KMS-11 (cell line): ENCODE data around the gene ITGB3BP.
"Not testable (repeated sequence)": the region's sequence is repeated elsewhere in the genome, so short reads cannot be mapped to it uniquely, and the experiment has no call there.

Experiments
- H2AFZ ChIP-seq: fragments of 200-600 bp; sonication (generic); 2 replicates; pipeline ENCODE4 v1.6.1; 2016; ENCODE audit warnings: antibody characterized with exemption, mixed run types, low read depth
- H3K27ac ChIP-seq: fragments of 200-600 bp; sonication (generic); 2 replicates; pipeline ENCODE4 v1.6.1; 2016; ENCODE audit warnings: mild to moderate bottlenecking, mixed run types
- H3K27me3 ChIP-seq: fragments of 200-600 bp; sonication (generic); 2 replicates; pipeline ENCODE4 v1.6.1; 2017; ENCODE audit warnings: mild to moderate bottlenecking, low read depth, mixed run types, moderate library complexity; ENCODE audit not compliant: insufficient read depth
- H3K36me3 ChIP-seq: fragments of 200-600 bp; sonication (generic); 2 replicates; pipeline ENCODE4 v1.6.1; 2017; ENCODE audit warnings: mild to moderate bottlenecking, mixed run types; ENCODE audit not compliant: insufficient read depth
- H3K4me1 ChIP-seq: fragments of 200-600 bp; sonication (generic); 2 replicates; pipeline ENCODE4 v1.6.1; 2016; ENCODE audit warnings: mild to moderate bottlenecking, low read depth, mixed run types; ENCODE audit not compliant: poor library complexity, severe bottlenecking
- H3K4me2 ChIP-seq: fragments of 200-600 bp; sonication (generic); 2 replicates; pipeline ENCODE4 v1.7.0; 2016; ENCODE audit warnings: mild to moderate bottlenecking, mixed run types
- H3K4me3 ChIP-seq: fragments of 200-600 bp; sonication (generic); IDR thresholded peaks from 2 replicates; pipeline ENCODE4 v1.6.1; 2017; ENCODE audit warnings: low read depth, low read length, mixed read lengths; ENCODE audit not compliant: insufficient read depth
- H3K79me2 ChIP-seq: fragments of 200-600 bp; sonication (generic); 2 replicates; pipeline ENCODE4 v1.6.1; 2016; ENCODE audit warnings: low read depth, mixed run types; ENCODE audit not compliant: insufficient read depth
- H3K9ac ChIP-seq: fragments of 200-600 bp; sonication (generic); 2 replicates; pipeline ENCODE4 v1.6.1; 2016; ENCODE audit warnings: mild to moderate bottlenecking, mixed run types
- H4K20me1 ChIP-seq: fragments of 200-600 bp; sonication (generic); 2 replicates; pipeline ENCODE4 v1.6.1; 2016; ENCODE audit warnings: mild to moderate bottlenecking, mixed run types; ENCODE audit not compliant: insufficient read depth
- TF ChIP-seq, protein P1 (sequence below): fragments of 200-600 bp; sonication (generic); conservative IDR thresholded peaks from 2 replicates; pipeline ENCODE4 v1.6.1; 2017; ENCODE audit warnings: low read depth, mild to moderate bottlenecking, antibody characterized with exemption, low read length, moderate library complexity, mixed read lengths

Gene ITGB3BP

DNA sequence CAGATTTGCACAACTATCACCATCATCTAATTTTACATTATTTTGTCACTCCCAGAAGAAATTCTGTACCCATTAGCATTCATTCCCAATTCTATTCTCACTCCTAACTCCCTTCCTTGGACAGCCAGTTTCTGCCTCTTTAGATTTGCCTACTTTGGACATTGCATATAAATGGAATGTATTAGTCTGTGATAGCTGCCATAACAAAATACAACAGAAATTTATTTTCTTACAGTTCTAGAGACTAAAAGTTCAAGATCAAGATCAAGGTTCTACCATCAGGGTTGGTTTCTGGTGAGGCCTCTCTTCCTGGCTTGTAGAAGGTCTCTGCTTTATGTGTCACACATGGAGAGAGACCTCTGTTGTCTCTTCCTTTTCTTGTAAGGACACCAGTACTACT is 93.7 kb downstream of the ITGB3BP start:
- Histone ChIP-seq H3K9ac (no peak overlapping the region), H3K27ac (no peak overlapping the region), H3K27me3 (no peaks in the 10 kb centered on the region), H3K79me2 (no peaks in the 10 kb centered on the region), H3K36me3 (no peaks in the 10 kb centered on the region), H4K20me1 (no peaks in the 10 kb centered on the region), H3K4me2 (no peak overlapping the region), H3K4me3 (no peak overlapping the region), H2AFZ (no peak overlapping the region), H3K4me1 (no peaks in the 10 kb centered on the region)
- TF ChIP-seq, protein P1, sequence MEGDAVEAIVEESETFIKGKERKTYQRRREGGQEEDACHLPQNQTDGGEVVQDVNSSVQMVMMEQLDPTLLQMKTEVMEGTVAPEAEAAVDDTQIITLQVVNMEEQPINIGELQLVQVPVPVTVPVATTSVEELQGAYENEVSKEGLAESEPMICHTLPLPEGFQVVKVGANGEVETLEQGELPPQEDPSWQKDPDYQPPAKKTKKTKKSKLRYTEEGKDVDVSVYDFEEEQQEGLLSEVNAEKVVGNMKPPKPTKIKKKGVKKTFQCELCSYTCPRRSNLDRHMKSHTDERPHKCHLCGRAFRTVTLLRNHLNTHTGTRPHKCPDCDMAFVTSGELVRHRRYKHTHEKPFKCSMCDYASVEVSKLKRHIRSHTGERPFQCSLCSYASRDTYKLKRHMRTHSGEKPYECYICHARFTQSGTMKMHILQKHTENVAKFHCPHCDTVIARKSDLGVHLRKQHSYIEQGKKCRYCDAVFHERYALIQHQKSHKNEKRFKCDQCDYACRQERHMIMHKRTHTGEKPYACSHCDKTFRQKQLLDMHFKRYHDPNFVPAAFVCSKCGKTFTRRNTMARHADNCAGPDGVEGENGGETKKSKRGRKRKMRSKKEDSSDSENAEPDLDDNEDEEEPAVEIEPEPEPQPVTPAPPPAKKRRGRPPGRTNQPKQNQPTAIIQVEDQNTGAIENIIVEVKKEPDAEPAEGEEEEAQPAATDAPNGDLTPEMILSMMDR, result no peak

DNA sequence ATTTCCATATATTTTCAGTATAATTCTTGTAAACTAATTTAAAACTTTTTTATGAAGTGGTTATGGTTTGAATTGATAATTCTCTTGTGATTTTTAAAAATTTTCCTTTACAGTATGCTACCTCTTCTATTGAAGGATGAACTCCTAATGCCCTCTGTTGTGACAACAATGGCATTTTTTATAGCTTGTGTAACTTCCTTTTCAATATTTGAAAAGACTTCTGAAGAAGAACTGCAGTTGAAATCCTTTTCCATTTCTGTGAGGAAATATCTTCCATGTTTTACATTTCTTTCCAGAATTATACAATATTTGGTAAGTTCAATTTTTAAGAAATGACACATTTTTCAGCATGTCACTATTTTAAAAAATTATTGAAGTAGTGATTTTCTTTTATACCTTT is 94.2 kb downstream of the ITGB3BP start:
- H2AFZ ChIP-seq, result no peak overlapping the region
- H4K20me1 ChIP-seq, result no peaks in the 10 kb centered on the region
- no peak overlapping the region for H3K4me3 ChIP-seq
- no peaks in the 10 kb centered on the region for H3K4me1 ChIP-seq
- no peak overlapping the region for H3K9ac ChIP-seq
- no peaks in the 10 kb centered on the region for H3K27me3 ChIP-seq
- no peak overlapping the region for H3K4me2 ChIP-seq
- TF ChIP-seq, protein P1, result no peak
- no peaks in the 10 kb centered on the region for H3K36me3 ChIP-seq
- H3K27ac ChIP-seq, result no peak overlapping the region
- H3K79me2 ChIP-seq, result no peaks in the 10 kb centered on the region

DNA sequence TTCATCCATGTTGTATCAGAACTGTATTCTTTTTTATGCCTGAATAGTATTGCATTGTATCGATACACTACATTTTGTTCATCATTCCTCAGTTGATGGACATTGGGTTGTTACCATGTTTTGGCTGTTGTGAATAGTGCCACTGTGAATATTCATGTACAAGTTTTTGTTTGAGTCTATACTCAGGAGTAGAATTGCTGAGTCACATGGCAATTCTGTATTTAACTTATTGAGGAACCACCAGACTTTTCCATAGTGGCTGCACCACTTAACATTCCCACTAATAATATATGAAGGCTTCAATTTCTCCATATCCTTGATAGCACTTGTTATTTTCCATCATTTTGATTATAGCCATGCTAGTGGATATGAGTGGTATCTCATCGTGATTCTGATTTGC is 99.4 kb downstream of the ITGB3BP start:
- TF ChIP-seq, protein P1, result no peak
- Histone ChIP-seq H3K4me1 (no peaks in the 10 kb centered on the region), H4K20me1 (no peaks in the 10 kb centered on the region), H3K9ac (no peak overlapping the region), H3K79me2 (no peaks in the 10 kb centered on the region), H3K36me3 (no peaks in the 10 kb centered on the region), H3K27ac (no peak overlapping the region), H2AFZ (no peak overlapping the region), H3K4me3 (no peak overlapping the region), H3K27me3 (no peaks in the 10 kb centered on the region), H3K4me2 (no peak overlapping the region)

DNA sequence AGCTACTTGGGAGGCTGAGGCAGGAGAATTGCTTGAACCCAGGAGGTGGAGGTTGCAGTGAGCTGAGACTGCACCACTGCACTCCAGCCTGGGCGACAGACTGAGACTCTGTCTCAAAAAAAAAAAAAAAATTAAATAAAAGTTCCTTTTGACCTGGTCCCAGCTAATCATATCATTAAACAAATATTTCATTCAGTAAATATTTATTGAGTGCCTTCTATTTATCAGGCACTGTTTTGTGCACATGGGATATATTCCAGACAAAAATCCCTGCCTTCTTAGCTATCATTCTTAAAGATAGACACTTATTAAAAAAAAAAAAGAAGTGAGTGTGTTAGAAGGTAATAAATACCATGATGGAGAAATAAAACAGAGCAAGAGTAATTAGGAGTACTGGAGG is 102.3 kb downstream of the ITGB3BP start:
- H3K36me3 ChIP-seq, H3K4me3 ChIP-seq, H3K27ac ChIP-seq, H3K9ac ChIP-seq, H3K79me2 ChIP-seq, H2AFZ ChIP-seq, H3K4me2 ChIP-seq, H4K20me1 ChIP-seq, H3K4me1 ChIP-seq, H3K27me3 ChIP-seq: not testable (repeated sequence)

DNA sequence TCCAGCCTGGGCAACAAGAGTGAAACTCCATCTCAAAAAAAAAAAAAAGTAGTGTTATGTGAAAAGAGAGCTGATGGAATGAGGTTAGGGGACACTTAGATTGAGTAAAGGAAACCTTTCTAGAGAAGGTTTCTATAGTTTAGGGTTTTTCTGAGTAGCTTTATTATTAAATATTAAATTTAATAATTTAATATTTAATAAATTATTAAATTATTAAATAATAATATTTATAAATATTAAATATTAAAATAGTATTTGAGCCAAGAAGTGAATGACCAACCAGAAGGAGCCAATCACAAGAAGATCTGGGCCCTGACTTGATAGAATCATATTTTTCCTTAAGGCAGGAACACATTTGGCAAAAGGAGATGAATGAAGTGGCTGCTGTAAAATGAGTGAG is 104.9 kb downstream of the ITGB3BP start:
- no peaks in the 10 kb centered on the region for H3K79me2 ChIP-seq
- no peaks in the 10 kb centered on the region for H3K36me3 ChIP-seq
- no peak overlapping the region for H3K27ac ChIP-seq
- no peak overlapping the region for H3K9ac ChIP-seq
- H3K4me2 ChIP-seq, result no peak overlapping the region
- H2AFZ ChIP-seq, result no peak overlapping the region
- no peaks in the 10 kb centered on the region for H3K4me1 ChIP-seq
- no peak overlapping the region for H3K4me3 ChIP-seq
- H4K20me1 ChIP-seq, result no peaks in the 10 kb centered on the region
- no peaks in the 10 kb centered on the region for H3K27me3 ChIP-seq
- TF ChIP-seq, protein P1, result no peak
